ENCODE data around the gene EPAS1.

DNA sequence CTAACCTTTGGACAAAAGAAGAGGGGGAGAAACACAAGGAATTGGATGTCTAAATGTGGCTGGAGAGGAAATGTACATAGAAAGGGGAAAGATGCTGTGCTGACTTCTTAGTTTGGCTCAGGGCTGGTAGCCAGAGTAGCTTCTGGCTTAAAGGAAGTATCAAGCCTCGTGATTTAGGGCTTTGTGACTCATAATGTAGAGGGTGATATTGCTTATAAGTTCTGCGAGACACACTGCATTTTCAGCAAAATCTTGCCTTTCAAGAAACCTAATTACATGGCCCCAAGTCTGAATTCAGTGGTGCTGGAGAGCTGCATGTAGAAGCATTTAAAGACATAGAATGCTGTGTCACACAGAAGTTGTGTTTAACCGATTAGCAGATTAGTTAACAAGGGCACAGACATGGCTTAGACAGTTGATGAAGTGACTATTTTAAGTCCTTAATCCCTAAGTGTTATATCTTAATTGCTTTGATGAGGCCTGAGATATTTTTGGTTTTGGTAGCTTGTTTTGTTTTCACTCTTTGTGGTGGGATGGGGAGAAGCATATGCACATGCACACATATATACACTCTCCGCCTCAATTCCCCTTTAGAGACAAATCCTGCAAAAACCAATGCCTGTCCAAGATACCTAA lies 66.4 kb downstream of the EPAS1 start:
- TF ChIP-seq, protein P1, sequence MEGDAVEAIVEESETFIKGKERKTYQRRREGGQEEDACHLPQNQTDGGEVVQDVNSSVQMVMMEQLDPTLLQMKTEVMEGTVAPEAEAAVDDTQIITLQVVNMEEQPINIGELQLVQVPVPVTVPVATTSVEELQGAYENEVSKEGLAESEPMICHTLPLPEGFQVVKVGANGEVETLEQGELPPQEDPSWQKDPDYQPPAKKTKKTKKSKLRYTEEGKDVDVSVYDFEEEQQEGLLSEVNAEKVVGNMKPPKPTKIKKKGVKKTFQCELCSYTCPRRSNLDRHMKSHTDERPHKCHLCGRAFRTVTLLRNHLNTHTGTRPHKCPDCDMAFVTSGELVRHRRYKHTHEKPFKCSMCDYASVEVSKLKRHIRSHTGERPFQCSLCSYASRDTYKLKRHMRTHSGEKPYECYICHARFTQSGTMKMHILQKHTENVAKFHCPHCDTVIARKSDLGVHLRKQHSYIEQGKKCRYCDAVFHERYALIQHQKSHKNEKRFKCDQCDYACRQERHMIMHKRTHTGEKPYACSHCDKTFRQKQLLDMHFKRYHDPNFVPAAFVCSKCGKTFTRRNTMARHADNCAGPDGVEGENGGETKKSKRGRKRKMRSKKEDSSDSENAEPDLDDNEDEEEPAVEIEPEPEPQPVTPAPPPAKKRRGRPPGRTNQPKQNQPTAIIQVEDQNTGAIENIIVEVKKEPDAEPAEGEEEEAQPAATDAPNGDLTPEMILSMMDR (IDR thresholded peaks at IDR 0.05; ENCODE audit: low read length): no peak
- no peak for TF ChIP-seq EZH2 (optimal IDR thresholded peaks at IDR 0.05; ENCODE audit: low read depth, low read length)

Data from MM.1S (cell line).